ENCODE data around the gene MYO9A.

- TF ChIP-seq YY1 (IDR thresholded peaks at IDR 0.05; ENCODE audit: insufficient read depth, insufficient read length) (no peak), SUZ12 (IDR thresholded peaks at IDR 0.05; ENCODE audit: extremely low read depth, insufficient read depth, insufficient read length) (no peak)
These were observed 104.2 kb downstream of the MYO9A start for GRCh38 chr15:72013703-72014102.

Data from NT2/D1 (cell line).